Testis (tissue), 2 donors: ENCODE results near the gene RIMBP2.

Experiments
- CTCF ChIP-seq, 3 experiments: fragments of 450-650 bp in 2 of 3; fragments of 200-600 bp in 1 of 3; sonication (generic) in 1 of 3; IDR thresholded peaks; one replicate each; pipeline ENCODE4 v1.5.1; 2016 to 2019; ENCODE audit warnings: antibody characterized with exemption in 3 of 3, mild to moderate bottlenecking in 2 of 3, moderate library complexity in 1 of 3
- POLR2A ChIP-seq: fragments of 450-650 bp; IDR thresholded peaks from one replicate; pipeline ENCODE4 v1.6.1; 2017; ENCODE audit warnings: antibody characterized with exemption, mild to moderate bottlenecking, moderate library complexity

GRCh38 chr12:130573235-130573634, 142.9 kb downstream of the RIMBP2 start:
- TF ChIP-seq CTCF (IDR thresholded peaks at IDR 0.05) (no peak), POLR2A (no peak)
